SK-N-DZ (cell line): Measurements from ENCODE around the gene CHN1.

Experiments
- DNase-seq: peaks from one replicate; pipeline ENCODE4 v3.0.0-alpha.2; 2015; ENCODE audit warnings: low spot score

CHN1 gene

GRCh38 chr2:174877301-174877700 is 127.9 kb downstream of the CHN1 start:
- no peak for DNase-seq

GRCh38 chr2:174874085-174874484 is 131.1 kb downstream of the CHN1 start:
- no peak for DNase-seq

GRCh38 chr2:174873471-174873870 is 131.7 kb downstream of the CHN1 start:
- DNase-seq, result no peak

- peak; percentile 72 for DNase-seq
Observed at GRCh38 chr2:174870787-174871186, 134.4 kb downstream of the CHN1 start.

DNA sequence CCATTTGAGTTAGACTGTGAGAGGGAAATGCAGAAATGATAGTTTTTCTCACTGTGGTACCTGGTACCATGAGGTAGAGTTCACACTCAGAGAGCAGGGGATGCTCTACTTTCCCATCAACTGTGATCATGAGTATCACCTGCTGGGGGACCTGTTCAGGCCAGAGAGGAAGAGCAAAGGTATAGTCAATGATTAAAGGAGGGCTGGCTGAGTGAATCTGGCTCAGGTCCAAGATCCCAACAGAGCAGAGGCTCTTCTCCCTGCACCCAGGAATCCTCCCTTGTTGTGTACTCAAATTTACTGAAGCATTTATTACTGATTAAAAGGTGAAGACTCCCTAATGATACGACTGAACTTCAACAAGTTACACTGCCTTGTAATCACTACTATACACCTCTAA is 136.3 kb downstream of the CHN1 start:
- no peak for DNase-seq

GRCh38 chr2:174866421-174866820 is 138.8 kb downstream of the CHN1 start:
- DNase-seq, result no peak

- no peak for DNase-seq
Observed at GRCh38 chr2:174863183-174863582, 142.0 kb downstream of the CHN1 start.

GRCh38 chr2:174859563-174860169 is 145.5 kb downstream of the CHN1 start:
- DNase-seq, result no peak

GRCh38 chr2:174858745-174859144 is 146.4 kb downstream of the CHN1 start:
- no peak for DNase-seq

GRCh38 chr2:174856447-174856846 is 148.7 kb downstream of the CHN1 start:
- no peak for DNase-seq

- DNase-seq, result peak; percentile 80
Observed at GRCh38 chr2:174846941-174847938, 157.9 kb downstream of the CHN1 start.

- DNase-seq, result peak; percentile 75
Observed at GRCh38 chr2:174846218-174846617, 159.0 kb downstream of the CHN1 start.

DNA sequence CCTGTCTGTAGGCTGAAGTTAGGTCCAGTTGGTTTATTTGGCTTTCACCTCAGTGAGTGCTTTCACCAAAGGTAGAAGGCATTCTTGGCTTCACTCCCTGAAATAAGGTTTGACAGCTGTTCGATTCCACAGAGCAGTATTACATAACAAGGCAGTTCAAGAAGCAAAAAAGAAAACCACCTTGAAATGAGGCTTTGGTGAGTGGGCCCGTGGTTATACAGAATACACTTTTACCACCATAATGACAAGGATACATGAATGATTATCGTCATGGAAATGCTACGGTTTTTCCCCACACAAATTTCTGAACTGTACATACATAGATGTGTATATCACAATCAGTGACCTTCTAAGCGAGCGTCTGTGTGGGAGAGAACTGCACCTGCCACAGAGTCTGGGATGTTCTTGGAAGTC is 160.9 kb downstream of the CHN1 start:
- DNase-seq, result no peak

- no peak for DNase-seq
Observed at GRCh38 chr2:174842496-174842895, 162.7 kb downstream of the CHN1 start.

DNA sequence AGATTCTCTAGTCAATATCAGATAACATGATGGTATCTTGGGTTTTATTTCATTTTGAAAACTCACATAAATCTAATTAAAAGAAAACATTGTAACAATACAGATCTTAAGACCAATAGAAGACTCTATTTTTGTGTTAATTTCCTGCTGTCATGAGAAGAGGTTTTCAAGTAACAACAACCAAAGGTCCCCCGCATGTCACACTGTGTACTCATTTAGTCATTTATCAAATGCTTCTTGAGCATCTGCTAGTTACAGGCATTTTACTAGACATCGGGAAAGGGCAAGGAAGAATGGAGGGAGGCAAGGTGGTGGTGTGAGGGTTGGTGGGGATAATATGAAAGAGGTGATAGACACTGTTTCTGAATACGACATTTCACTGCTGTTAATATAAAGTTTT is 163.2 kb downstream of the CHN1 start:
- DNase-seq, result no peak

DNA sequence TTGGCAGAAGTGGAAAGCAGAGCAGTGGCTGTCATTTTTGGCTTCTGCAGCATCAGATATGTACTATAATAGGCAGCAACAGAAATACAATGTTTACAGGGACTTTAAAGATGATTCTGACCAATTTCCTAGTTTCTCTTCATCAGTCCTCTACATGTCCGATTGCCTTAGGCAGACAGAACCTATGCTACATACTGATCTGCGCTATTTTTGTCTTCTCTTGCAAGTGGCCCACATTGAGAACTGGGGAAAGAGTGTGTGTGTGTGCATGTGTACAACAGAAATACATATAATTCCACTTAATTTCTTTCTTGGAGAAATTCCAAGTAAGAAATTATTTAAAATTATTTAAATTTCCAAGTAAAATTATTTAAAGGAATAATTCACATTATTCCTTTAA is 163.8 kb downstream of the CHN1 start:
- no peak for DNase-seq

- DNase-seq, result no peak
Observed at GRCh38 chr2:174840436-174840835, 164.7 kb downstream of the CHN1 start.

GRCh38 chr2:174839662-174840061 is 165.5 kb downstream of the CHN1 start:
- DNase-seq, result no peak

- DNase-seq, result no peak
Observed at GRCh38 chr2:174836995-174837390, 168.2 kb downstream of the CHN1 start.

DNA sequence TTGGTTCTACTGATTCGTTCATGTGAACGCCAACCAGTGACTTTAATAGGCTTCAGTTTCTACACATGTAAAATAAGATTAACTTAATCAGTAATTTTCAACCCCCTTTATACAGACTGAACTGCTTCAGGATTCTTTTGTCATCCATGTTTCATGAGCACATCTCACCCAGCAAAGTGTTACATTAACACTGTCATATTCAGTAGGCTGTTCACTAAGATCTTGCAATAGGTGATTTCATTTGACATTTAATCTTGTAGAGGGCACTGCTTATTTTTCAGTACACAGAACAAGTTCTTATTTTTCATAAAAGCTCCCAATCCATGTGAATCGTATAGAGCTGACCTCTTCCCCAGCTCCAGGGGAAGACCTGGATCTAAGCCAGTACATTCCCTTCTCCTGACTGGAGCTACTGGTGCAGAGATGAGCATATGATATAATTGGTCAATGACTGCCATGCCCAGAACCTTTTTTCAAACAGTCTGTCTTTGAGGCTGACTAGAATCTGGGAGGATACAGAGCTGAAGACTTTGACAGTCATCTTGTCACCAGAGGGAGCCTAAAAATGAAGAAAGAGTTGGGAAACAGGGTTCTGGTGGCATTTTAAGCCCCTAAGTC is 168.7 kb downstream of the CHN1 start:
- no peak for DNase-seq

DNA sequence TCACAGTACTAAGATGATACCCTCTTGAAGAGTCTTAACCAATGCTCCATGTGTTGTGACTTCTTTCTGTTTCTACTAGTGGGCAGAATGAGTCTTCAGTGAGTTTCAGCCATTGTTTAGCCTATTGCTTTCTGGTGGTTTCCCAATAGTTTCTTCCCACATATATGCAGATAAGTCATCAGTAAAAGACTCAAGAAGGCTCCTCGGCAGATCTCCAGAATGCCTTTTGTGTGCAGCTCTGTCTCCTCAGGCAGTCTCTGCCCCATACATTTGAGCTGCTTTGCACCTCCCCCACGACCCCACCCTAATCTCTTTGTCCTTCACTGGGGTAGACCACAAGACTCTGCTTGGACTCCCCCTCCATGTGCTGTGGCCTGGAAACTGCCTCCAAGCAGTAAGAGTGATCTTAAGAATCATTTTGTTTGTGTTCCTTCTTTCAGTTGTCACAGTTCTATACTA is 169.4 kb downstream of the CHN1 start:
- no peak for DNase-seq

GRCh38 chr2:174833737-174834136 is 171.4 kb downstream of the CHN1 start:
- no peak for DNase-seq
